ENCODE measurements around the gene EED.

EED gene

DNA sequence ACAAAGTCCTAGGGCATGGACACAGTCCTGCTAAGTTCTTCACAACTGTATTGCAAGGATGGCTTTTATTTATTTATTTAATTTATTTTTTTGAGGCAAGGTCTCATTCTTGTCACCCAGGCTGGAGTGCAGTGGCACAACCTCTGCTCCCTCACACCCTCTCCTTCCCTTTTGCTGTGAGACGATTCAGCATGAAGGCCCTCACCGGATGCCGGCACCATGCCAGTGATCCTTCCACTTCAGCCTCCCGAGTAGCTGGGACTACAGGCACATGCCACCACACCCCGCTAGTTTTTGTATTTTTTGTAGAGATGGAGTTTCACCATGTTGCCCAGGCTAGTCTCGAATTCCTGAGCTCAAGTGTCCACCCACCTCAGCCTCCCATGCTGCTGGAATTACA lies 17.8 kb downstream of the EED start:
- TF ChIP-seq YY1 (IDR thresholded peaks at IDR 0.05; ENCODE audit: low read depth): no peak
- TF ChIP-seq NFIC (IDR thresholded peaks at IDR 0.05): no peak
- no peak for TF ChIP-seq TEAD4 (IDR thresholded peaks at IDR 0.05)
- TF ChIP-seq RAD21 (IDR thresholded peaks at IDR 0.05; ENCODE audit: low read depth): no peak
- no peak for TF ChIP-seq EGR1 (IDR thresholded peaks at IDR 0.05)
- TF ChIP-seq FOXM1 (IDR thresholded peaks at IDR 0.05; ENCODE audit: borderline replicate concordance, low read depth): no peak
- TF ChIP-seq, protein P1, sequence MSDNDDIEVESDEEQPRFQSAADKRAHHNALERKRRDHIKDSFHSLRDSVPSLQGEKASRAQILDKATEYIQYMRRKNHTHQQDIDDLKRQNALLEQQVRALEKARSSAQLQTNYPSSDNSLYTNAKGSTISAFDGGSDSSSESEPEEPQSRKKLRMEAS (IDR thresholded peaks at IDR 0.05): no peak
- TF ChIP-seq, protein P2, sequence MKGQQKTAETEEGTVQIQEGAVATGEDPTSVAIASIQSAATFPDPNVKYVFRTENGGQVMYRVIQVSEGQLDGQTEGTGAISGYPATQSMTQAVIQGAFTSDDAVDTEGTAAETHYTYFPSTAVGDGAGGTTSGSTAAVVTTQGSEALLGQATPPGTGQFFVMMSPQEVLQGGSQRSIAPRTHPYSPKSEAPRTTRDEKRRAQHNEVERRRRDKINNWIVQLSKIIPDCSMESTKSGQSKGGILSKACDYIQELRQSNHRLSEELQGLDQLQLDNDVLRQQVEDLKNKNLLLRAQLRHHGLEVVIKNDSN (IDR thresholded peaks at IDR 0.05): no peak
- no peak for TF ChIP-seq TCF12 (IDR thresholded peaks at IDR 0.05; ENCODE audit: low read depth)
- no peak for TF ChIP-seq ZBTB7A (IDR thresholded peaks at IDR 0.05; ENCODE audit: low read depth)
- TF ChIP-seq CREB1 (IDR thresholded peaks at IDR 0.05; ENCODE audit: low read depth): no peak

DNA sequence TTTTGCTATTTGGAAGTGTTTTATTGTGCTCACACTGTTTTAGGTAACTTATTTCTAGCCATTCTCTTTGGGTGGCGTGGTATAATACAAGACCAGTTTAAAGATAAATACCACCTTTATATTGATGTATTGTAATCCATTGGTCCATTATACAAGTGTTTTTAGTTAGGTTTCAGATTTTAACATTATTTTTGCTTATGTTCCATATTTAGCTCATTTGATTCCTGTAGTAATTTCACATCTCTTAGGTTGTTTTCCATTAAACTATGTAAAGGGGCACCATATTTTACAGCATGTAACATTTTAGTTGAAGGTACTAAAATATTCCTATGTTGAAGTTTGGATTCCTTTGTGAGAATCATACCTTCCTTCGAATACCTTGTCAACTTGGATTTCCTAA lies 20.1 kb downstream of the EED start:
- TF ChIP-seq, protein P2 (IDR thresholded peaks at IDR 0.05): no peak
- TF ChIP-seq EGR1 (IDR thresholded peaks at IDR 0.05): no peak
- no peak for TF ChIP-seq CREB1 (IDR thresholded peaks at IDR 0.05; ENCODE audit: low read depth)
- no peak for TF ChIP-seq NFIC (IDR thresholded peaks at IDR 0.05)
- TF ChIP-seq ZBTB7A (IDR thresholded peaks at IDR 0.05; ENCODE audit: low read depth): no peak

DNA sequence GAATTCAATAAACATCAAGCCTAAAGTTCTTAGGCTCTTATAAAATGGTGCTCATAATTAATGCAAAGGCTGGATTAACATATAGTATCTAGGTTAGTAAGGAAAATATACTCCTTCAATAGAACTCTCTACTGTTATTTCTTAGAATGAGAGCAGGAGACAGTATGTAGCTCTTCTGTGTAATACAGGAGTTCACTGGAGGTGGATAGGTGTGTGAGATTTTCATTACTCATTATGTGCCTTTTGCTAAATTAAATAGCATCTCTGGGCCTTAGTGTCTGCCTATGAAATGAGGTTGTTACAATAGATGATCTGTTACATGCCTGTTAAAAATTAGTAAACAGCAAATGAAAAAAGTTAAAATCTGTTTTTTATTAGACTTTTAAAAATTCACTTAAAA lies 20.6 kb downstream of the EED start:
- TF ChIP-seq EGR1 (IDR thresholded peaks at IDR 0.05) (no peak), FOXM1 (IDR thresholded peaks at IDR 0.05; ENCODE audit: borderline replicate concordance, low read depth) (no peak)

DNA sequence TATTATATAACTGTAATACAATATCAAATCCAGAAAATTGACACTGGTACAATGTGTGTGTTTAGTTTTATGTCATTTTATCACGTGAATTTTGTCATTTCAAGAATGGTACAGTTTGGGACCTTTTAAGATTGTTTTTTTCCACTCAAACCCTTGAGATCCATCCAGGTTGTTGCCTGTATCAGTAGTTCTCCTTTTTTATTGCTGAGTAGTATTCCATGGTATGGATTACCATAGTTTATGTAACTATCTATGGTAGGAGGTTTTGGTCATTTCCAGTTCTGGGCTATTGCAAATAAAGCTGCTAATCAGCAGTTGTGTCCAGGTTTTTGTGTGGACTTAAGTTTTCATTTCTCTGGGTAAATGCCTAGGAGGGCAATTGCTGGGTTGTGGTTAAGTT lies 25.1 kb downstream of the EED start:
- TF ChIP-seq EGR1 (IDR thresholded peaks at IDR 0.05): no peak

DNA sequence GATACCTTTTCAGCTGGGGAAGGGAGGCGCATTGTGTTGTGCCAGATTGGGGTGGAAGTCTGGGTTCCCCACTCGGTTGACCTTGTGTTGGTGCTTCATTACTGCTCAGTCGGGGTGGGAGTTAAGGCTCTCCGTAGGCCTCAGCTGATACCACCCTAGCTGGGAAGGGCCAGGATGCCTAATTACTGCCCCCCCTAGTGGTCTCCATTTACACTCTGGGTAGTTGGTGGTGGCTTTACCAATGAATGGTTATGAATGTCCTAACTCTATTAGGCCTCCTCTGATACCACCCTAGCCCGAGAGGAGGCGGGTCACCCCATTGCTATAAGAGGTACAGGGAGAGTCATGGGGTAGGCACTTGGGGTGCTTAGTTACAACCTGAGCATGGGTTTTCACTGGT lies 29.9 kb downstream of the EED start:
- TF ChIP-seq TAF1 (IDR thresholded peaks at IDR 0.05; ENCODE audit: low read depth) (no peak), ZBTB7A (IDR thresholded peaks at IDR 0.05; ENCODE audit: low read depth) (no peak), EGR1 (IDR thresholded peaks at IDR 0.05) (no peak), EP300 (IDR thresholded peaks at IDR 0.05; ENCODE audit: borderline replicate concordance) (no peak), CEBPB (IDR thresholded peaks at IDR 0.05) (no peak)
- TF ChIP-seq, protein P2 (IDR thresholded peaks at IDR 0.05): no peak

DNA sequence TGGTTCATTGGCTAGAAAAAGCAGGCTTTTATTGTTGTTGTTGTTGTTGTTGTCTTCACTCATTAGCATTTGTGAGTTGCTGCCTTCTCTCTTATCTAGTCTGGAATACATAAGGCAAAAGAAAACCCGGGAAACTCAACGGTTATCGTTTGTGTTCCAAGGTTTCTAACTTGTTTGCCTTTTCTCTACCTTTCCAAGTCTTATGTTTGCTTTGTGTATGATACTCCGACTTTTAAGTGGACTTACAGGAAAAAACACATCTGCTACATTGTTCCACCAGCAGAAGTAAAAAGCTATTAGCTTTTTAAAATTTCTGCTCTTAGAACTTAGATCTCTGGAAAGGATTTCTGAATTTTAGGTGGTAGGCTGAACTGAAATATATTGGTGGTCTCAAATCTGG lies 30.4 kb downstream of the EED start:
- TF ChIP-seq YY1 (IDR thresholded peaks at IDR 0.05; ENCODE audit: low read depth): no peak
- TF ChIP-seq, protein P2 (IDR thresholded peaks at IDR 0.05): no peak
- TF ChIP-seq NFIC (IDR thresholded peaks at IDR 0.05): no peak
- TF ChIP-seq CREB1 (IDR thresholded peaks at IDR 0.05; ENCODE audit: low read depth): no peak
- no peak for TF ChIP-seq TCF12 (IDR thresholded peaks at IDR 0.05; ENCODE audit: low read depth)
- no peak for TF ChIP-seq TEAD4 (IDR thresholded peaks at IDR 0.05)
- no peak for TF ChIP-seq FOXM1 (IDR thresholded peaks at IDR 0.05; ENCODE audit: borderline replicate concordance, low read depth)
- TF ChIP-seq, protein P1 (IDR thresholded peaks at IDR 0.05): no peak
- no peak for TF ChIP-seq ZBTB7A (IDR thresholded peaks at IDR 0.05; ENCODE audit: low read depth)
- no peak for TF ChIP-seq EP300 (IDR thresholded peaks at IDR 0.05; ENCODE audit: borderline replicate concordance)
- no peak for TF ChIP-seq RAD21 (IDR thresholded peaks at IDR 0.05; ENCODE audit: low read depth)
- TF ChIP-seq EGR1 (IDR thresholded peaks at IDR 0.05): no peak
- no peak for TF ChIP-seq CEBPB (IDR thresholded peaks at IDR 0.05)
- TF ChIP-seq, protein P3, sequence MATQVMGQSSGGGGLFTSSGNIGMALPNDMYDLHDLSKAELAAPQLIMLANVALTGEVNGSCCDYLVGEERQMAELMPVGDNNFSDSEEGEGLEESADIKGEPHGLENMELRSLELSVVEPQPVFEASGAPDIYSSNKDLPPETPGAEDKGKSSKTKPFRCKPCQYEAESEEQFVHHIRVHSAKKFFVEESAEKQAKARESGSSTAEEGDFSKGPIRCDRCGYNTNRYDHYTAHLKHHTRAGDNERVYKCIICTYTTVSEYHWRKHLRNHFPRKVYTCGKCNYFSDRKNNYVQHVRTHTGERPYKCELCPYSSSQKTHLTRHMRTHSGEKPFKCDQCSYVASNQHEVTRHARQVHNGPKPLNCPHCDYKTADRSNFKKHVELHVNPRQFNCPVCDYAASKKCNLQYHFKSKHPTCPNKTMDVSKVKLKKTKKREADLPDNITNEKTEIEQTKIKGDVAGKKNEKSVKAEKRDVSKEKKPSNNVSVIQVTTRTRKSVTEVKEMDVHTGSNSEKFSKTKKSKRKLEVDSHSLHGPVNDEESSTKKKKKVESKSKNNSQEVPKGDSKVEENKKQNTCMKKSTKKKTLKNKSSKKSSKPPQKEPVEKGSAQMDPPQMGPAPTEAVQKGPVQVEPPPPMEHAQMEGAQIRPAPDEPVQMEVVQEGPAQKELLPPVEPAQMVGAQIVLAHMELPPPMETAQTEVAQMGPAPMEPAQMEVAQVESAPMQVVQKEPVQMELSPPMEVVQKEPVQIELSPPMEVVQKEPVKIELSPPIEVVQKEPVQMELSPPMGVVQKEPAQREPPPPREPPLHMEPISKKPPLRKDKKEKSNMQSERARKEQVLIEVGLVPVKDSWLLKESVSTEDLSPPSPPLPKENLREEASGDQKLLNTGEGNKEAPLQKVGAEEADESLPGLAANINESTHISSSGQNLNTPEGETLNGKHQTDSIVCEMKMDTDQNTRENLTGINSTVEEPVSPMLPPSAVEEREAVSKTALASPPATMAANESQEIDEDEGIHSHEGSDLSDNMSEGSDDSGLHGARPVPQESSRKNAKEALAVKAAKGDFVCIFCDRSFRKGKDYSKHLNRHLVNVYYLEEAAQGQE (IDR thresholded peaks at IDR 0.05; ENCODE audit: low read depth): no peak
- no peak for TF ChIP-seq TAF1 (IDR thresholded peaks at IDR 0.05; ENCODE audit: low read depth)

DNA sequence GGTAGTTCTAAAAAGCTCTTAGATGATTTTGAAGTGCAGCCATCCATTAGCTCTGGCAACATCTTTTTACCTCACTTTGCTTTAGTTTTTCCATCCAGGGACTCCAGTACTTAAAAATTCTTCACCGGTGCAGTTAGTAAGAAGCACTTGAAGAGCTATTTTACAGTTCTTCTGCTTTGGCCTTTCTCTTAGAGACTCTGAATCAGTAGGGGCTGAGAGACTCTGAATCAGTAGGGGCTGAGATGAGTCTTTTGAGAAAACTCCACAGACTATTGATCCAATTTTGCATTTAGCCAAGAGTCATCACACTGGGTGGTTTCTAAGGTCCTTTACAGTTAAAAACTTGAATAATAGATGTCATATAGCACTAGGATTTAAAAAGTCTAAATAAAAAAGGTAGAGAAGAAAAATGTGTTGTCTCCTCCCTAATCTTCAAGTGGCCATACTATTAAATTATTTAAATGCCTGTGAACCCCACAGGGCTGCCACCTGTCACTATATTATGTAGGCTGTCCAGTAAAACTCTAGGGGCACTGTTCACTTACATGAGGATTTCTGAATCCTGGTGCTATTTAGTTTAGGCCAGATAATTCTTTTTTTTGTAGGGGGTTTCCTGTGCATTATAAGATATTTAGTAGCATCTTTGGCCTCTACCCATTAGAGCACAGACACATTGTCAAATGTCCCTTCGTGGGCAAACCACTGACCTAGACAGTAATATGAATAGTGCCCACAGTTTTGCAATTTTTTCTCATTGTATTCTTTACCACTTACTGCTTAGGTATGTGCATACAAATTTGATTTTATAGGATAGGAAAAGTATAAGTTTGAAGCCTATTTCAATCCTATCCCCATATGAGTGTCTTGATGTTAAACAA lies 31.2 kb downstream of the EED start:
- TF ChIP-seq TAF1 (IDR thresholded peaks at IDR 0.05; ENCODE audit: low read depth) (no peak), TCF12 (IDR thresholded peaks at IDR 0.05; ENCODE audit: low read depth) (no peak), CEBPB (IDR thresholded peaks at IDR 0.05) (no peak), TEAD4 (IDR thresholded peaks at IDR 0.05) (no peak), CREB1 (IDR thresholded peaks at IDR 0.05; ENCODE audit: low read depth) (no peak), ZBTB7A (IDR thresholded peaks at IDR 0.05; ENCODE audit: low read depth) (no peak), RAD21 (IDR thresholded peaks at IDR 0.05; ENCODE audit: low read depth) (no peak), EP300 (IDR thresholded peaks at IDR 0.05; ENCODE audit: borderline replicate concordance) (no peak), FOXM1 (IDR thresholded peaks at IDR 0.05; ENCODE audit: borderline replicate concordance, low read depth) (no peak), NFIC (IDR thresholded peaks at IDR 0.05) (no peak), EGR1 (IDR thresholded peaks at IDR 0.05) (no peak), YY1 (IDR thresholded peaks at IDR 0.05; ENCODE audit: low read depth) (no peak)
- TF ChIP-seq, protein P3 (IDR thresholded peaks at IDR 0.05; ENCODE audit: low read depth): no peak
- TF ChIP-seq, protein P1 (IDR thresholded peaks at IDR 0.05): no peak
- TF ChIP-seq, protein P2 (IDR thresholded peaks at IDR 0.05): no peak
